ENCODE results near the gene SIRT5.

The SIRT5 gene

GRCh38 chr6:13641315-13641714, 66.9 kb downstream of the SIRT5 start:
- peak; percentile 50 for DNase-seq (ENCODE audit: low read depth)
- no peak for TF ChIP-seq CTCF (IDR thresholded peaks at IDR 0.05; ENCODE audit: low read length, missing control alignments)
- no peak overlapping the region for H3K4me3 ChIP-seq (replicated peaks; ENCODE audit: low read depth, low read length)

- DNase-seq (ENCODE audit: low read depth) = no peak
- no peak for TF ChIP-seq CTCF (IDR thresholded peaks at IDR 0.05; ENCODE audit: low read length, missing control alignments)
- H3K4me3 ChIP-seq (replicated peaks; ENCODE audit: low read depth, low read length) = no peak overlapping the region
Measured at GRCh38 chr6:13643125-13643524, 68.7 kb downstream of the SIRT5 start.

GRCh38 chr6:13648850-13649249, 74.4 kb downstream of the SIRT5 start:
- TF ChIP-seq CTCF (IDR thresholded peaks at IDR 0.05; ENCODE audit: low read length, missing control alignments) = no peak
- DNase-seq (ENCODE audit: low read depth) = no peak
- no peak overlapping the region for H3K4me3 ChIP-seq (replicated peaks; ENCODE audit: low read depth, low read length)

- no peak for DNase-seq (ENCODE audit: low read depth)
- no peak for TF ChIP-seq CTCF (IDR thresholded peaks at IDR 0.05; ENCODE audit: low read length, missing control alignments)
- no peak overlapping the region for H3K4me3 ChIP-seq (replicated peaks; ENCODE audit: low read depth, low read length)
Measured at GRCh38 chr6:13649393-13649792, 75.0 kb downstream of the SIRT5 start.

- H3K4me3 ChIP-seq (replicated peaks; ENCODE audit: low read depth, low read length) = no peak overlapping the region
- peak; percentile 43 for DNase-seq (ENCODE audit: low read depth)
- no peak for TF ChIP-seq CTCF (IDR thresholded peaks at IDR 0.05; ENCODE audit: low read length, missing control alignments)
Measured at GRCh38 chr6:13653296-13653695, 78.9 kb downstream of the SIRT5 start.

- peak; percentile 21 for DNase-seq (ENCODE audit: low read depth)
- H3K4me3 ChIP-seq (replicated peaks; ENCODE audit: low read depth, low read length) = no peak overlapping the region
- TF ChIP-seq CTCF (IDR thresholded peaks at IDR 0.05; ENCODE audit: low read length, missing control alignments) = no peak
Measured at GRCh38 chr6:13654496-13654895, 80.1 kb downstream of the SIRT5 start.

- DNase-seq (ENCODE audit: low read depth) = no peak
- H3K4me3 ChIP-seq (replicated peaks; ENCODE audit: low read depth, low read length) = no peak overlapping the region
- TF ChIP-seq CTCF (IDR thresholded peaks at IDR 0.05; ENCODE audit: low read length, missing control alignments) = no peak
Measured at GRCh38 chr6:13655700-13656099, 81.3 kb downstream of the SIRT5 start.
